Nephron progenitor cell (in vitro differentiated cells): ENCODE results near the gene TOE1.
"Not testable (repeated sequence)": the region's sequence is repeated elsewhere in the genome, so short reads cannot be mapped to it uniquely, and the experiment has no call there.

ENCODE experiments used
- DNase-seq: peaks from one replicate; pipeline ENCODE4 v3.0.0; 2021
- H3K27ac Mint-ChIP-seq: 2 replicates; pipeline ENCODE4 v1.8.0; 2021; ENCODE audit warnings: mild to moderate bottlenecking, moderate library complexity, mixed read lengths
- H3K27me3 Mint-ChIP-seq: 2 replicates; pipeline ENCODE4 v1.8.0; 2021; ENCODE audit warnings: mild to moderate bottlenecking, low read depth, mixed read lengths; ENCODE audit not compliant: poor library complexity
- H3K36me3 Mint-ChIP-seq: 2 replicates; pipeline ENCODE4 v1.8.0; 2021; ENCODE audit warnings: low read depth, mixed read lengths
- H3K4me1 Mint-ChIP-seq: 2 replicates; pipeline ENCODE4 v1.8.0; 2021; ENCODE audit warnings: mixed read lengths
- H3K4me3 Mint-ChIP-seq: 2 replicates; pipeline ENCODE4 v1.8.0; 2021; ENCODE audit warnings: mild to moderate bottlenecking, moderate library complexity, mixed read lengths
- H3K9me3 Mint-ChIP-seq: 2 replicates; pipeline ENCODE4 v1.8.0; 2021; ENCODE audit warnings: mild to moderate bottlenecking, moderate library complexity, mixed read lengths
- CTCF ChIP-seq: fragments of 200-600 bp; sonication (generic); IDR thresholded peaks from 2 replicates; pipeline ENCODE4 v1.5.0; 2021; ENCODE audit warnings: antibody characterized with exemption

The TOE1 gene

GRCh38 chr1:45381243-45381642, 41.3 kb downstream of the TOE1 start:
- H3K4me1 Mint-ChIP-seq: no peaks in the 10 kb centered on the region
- no peak overlapping the region for H3K27ac Mint-ChIP-seq
- peaks cover 4% of the 10 kb centered on the region for H3K36me3 Mint-ChIP-seq
- TF ChIP-seq CTCF: no peak
- peaks cover 10% of the 10 kb centered on the region for H3K27me3 Mint-ChIP-seq
- no peak overlapping the region for H3K4me3 Mint-ChIP-seq
- H3K9me3 Mint-ChIP-seq: no peaks in the 10 kb centered on the region
- no peak for DNase-seq

DNA sequence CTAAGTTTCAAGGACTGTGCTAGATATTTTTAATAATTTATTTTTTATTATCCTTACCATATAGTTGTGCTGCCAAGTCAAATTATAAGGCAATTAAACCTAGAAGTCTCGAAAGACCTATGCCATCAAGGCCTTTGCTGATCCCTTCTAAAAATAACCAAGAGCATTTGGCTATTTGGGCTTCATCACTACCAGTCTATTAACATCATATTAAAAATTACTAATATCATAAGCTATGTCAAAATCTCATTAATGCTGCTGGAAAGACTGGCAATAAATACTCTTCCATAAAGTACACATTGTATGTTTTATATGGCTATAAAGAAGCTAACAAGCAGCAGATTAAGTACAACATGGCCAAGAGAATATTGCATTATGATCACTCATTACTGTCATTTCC, 43.2 kb downstream of the TOE1 start:
- no peaks in the 10 kb centered on the region for H3K4me1 Mint-ChIP-seq
- no peak overlapping the region for H3K4me3 Mint-ChIP-seq
- H3K27me3 Mint-ChIP-seq: peaks cover 12% of the 10 kb centered on the region
- no peak overlapping the region for H3K27ac Mint-ChIP-seq
- H3K36me3 Mint-ChIP-seq: no peaks in the 10 kb centered on the region
- no peak for TF ChIP-seq CTCF
- no peak for DNase-seq
- no peaks in the 10 kb centered on the region for H3K9me3 Mint-ChIP-seq

DNA sequence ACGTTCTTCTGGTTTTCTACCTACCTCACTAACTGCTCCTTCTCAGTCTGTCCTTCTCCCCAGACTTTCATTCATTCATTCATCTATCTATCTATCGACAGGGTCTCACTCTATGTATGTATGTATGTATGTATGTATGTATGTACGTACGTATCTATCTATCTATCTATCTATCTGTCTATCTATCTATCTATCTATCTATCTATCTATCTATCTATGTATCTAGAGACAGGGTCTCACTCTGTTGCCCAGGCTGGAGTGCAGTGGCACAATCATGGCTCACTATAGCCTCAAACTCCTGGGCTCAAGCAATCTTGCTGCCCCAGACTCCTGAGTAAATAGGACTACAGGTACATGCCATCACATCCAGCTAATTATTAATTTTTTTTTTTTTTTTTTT, 44.2 kb downstream of the TOE1 start:
- not testable (repeated sequence) for H3K9me3 Mint-ChIP-seq, H3K4me3 Mint-ChIP-seq, H3K36me3 Mint-ChIP-seq, H3K4me1 Mint-ChIP-seq, H3K27ac Mint-ChIP-seq, DNase-seq
- peaks cover 12% of the 10 kb centered on the region for H3K27me3 Mint-ChIP-seq

GRCh38 chr1:45385302-45385701, 45.3 kb downstream of the TOE1 start:
- no peaks in the 10 kb centered on the region for H3K4me1 Mint-ChIP-seq
- no peaks in the 10 kb centered on the region for H3K36me3 Mint-ChIP-seq

GRCh38 chr1:45386219-45386618, 46.2 kb downstream of the TOE1 start:
- Mint-ChIP-seq H3K36me3 (no peaks in the 10 kb centered on the region), H3K4me3 (no peak overlapping the region), H3K27me3 (peaks cover 12% of the 10 kb centered on the region), H3K4me1 (no peaks in the 10 kb centered on the region), H3K27ac (no peak overlapping the region), H3K9me3 (no peaks in the 10 kb centered on the region)
- no peak for DNase-seq
- no peak for TF ChIP-seq CTCF

More at GRCh38 chr1:45385302-45385701, 45.3 kb downstream of the TOE1 start:
- no peak for DNase-seq
- TF ChIP-seq CTCF: no peak
- Mint-ChIP-seq H3K27me3 (peaks cover 12% of the 10 kb centered on the region), H3K27ac (no peak overlapping the region), H3K9me3 (no peaks in the 10 kb centered on the region), H3K4me3 (no peak overlapping the region)
